Activated CD4-positive, alpha-beta T cell treated with anti-CD3 and anti-CD28 coated beads, Interleukin-2, Interleukin-6, amounts not matched to agents 100 ng/mL and 50 ng/mL, durations not matched to agents 16 hours and 8 hours (primary cell): Measurements from ENCODE around the gene DAND5.
A peak's percentile ranks its signal among the peaks of the same experiment; 100 is the strongest.

Experiments
- DNase-seq: peaks from one replicate; pipeline ENCODE4 v3.0.0-alpha.2; 2020

The DAND5 gene, protein sequence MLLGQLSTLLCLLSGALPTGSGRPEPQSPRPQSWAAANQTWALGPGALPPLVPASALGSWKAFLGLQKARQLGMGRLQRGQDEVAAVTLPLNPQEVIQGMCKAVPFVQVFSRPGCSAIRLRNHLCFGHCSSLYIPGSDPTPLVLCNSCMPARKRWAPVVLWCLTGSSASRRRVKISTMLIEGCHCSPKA

DNA sequence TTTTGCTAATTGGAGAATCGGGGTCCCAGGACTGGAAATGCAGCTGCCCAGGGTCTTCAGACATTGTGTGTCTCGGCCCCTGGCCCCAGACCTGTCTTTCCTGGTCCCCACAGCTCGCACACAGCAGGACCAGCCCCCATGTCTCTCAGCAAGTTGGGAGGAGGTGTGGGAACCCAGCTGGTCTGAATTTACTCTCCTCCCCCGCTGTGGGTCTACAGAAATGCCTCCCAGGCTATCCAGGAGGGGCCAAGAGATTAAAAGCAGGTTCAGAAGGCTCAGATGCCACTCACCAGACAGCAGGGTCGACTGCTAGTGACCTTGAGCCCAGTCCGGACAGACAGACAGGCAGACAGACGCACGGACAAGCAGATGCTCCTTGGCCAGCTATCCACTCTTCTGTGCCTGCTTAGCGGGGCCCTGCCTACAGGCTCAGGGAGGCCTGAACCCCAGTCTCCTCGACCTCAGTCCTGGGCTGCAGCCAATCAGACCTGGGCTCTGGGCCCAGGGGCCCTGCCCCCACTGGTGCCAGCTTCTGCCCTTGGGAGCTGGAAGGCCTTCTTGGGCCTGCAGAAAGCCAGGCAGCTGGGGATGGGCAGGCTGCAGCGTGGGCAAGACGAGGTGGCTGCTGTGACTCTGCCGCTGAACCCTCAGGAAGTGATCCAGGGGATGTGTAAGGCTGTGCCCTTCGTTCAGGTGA is at the start of gene DAND5:
Gene DAND5 (plus strand): TSS at position 285 of the 697 bp plus-strand sequence. CDS start 85 bp downstream, at position 370.
- DNase-seq = no peak

DNA sequence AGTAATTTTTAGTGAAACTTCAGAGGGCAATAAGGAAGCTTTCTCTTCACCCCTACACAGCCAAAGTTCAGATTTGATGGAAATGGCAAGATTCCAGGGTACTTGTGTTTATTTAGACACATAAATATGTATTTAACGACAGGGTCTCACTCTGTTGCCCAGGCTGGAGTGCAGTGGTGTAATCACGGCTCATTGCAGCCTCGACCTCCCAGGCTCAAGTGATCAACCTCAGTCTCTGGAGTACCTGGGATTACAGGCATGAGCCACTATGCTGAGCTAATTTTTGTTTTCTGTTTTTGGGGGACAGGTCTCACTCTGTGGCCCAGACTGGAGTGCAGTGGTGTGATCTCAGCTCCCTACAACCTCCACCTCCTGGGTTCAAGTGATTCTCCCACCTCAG is 48.3 kb upstream of the DAND5 start:
- no peak for DNase-seq

DNA sequence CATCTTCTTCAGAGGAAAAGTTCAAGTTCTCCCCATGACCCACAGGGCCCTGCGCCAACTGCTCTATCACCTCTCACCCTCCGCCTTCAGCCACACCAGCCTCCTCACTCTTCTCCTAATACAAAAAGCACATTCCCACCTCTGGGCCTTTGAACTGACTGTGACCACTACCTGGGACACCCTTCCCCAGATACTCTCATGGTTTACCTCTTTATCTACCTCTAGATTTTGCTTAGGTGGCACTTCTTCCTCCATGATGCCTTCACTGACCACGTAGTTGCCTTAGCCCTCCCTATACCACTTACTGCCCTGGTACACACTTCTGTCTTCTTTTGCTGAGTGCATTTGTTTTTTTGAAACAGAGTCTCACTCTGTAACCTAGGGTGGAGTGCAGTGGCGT is 46.4 kb upstream of the DAND5 start:
- no peak for DNase-seq

DNA sequence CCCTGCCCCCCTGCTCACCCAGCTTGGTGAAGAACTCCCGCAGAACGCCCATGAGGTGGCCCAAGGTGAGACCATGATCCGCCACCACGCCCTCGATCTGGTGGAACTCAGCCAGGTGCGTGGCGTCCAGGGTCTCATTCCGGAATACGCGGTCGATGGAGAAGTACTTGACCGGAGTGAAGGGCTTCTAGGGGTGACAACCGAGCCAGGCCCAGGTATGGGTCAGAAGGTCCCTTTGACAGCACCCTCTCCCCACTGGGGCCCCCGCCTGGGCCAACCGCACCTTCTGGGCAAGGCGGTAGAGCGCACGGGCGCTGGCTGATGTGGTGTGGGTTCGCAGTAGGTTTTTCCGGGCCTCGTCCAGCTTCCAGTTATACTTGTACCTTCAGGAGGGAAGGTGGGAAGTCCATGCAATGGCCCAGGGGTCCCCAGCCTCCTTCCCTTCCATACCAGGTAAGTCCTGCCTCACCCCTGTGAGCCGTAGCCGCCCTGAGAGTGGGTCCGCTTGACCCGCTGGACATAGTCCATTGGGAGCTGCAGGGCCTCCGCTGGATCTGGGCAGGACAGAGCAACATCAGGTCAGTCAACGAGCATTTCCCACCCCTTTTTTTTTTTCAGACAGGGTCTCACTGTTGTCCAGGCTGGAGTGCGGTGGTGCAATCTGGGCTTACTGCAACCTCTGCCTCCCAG is 44.6 kb upstream of the DAND5 start:
- no peak for DNase-seq

DNA sequence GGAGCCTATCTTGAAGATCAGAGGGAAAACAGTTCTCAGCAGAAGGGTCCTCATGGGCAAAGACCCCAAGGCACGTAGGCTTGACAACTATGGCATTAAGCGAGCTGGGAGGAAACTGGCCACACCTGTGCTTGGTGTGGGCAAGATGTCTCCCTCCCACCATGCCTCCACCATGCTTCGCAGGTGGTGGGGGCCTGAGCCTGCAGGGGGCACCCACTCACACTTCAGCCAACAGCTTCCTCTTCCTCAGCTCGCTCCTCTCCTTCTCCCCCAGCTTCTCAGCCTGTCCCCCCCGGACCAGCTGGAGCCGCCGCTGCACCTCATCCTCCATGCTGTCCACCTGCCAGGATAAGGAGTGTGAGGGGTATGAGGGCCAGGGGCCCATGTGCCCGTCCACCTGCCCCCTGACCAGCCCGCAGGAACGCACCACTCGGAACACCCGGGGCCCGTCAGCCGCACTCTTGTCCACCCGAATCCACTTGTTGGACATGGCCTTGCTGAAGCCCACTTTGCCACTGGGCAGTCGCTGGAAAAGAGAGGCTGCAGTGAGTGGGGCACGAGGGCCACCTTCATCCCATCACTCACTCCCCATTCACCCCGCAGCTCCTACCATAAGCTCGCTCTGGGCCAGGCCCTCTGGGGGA is 39.3 kb upstream of the DAND5 start:
- DNase-seq = no peak

DNA sequence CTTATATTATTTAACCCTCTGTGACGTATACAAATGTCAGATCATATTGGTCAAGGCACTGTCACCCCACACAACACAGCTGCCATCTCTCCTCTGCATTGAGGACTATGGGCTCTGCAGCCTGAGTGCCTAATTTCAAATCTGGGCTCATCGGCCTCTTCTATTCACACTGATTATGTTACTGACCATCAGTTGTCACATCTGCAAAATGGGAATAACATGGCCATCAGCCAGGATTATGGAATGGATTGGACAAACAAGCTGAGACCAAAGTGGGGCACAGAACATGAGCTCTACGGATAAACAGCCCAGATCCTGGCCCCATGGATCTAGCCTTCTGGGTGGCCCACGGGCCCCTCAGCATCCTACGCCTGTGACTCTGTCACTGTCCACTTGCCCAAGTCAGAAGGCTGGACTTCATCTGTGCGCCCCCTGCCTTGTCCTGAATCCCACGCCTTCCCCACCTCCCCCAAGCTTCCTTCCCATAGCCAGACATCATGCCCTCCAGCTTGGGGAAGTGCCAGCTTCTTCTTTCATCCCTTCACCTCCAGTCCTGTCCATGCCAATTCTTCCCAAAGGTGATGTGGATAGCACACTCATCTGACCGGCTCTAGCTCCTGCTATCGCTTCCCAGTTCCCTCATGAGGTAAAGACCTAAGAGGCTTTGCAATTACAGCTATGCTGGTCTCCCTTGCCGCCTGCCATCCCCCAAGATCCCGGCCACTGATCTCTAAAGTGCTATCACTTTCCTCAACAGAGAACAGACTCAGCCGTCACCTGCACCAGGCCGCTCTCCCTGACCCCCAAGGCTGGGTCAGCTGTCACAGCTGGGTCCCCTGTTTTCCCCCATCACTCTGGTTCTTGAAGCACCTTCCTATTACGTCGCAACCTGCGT is 36.7 kb upstream of the DAND5 start:
- DNase-seq = no peak

DNA sequence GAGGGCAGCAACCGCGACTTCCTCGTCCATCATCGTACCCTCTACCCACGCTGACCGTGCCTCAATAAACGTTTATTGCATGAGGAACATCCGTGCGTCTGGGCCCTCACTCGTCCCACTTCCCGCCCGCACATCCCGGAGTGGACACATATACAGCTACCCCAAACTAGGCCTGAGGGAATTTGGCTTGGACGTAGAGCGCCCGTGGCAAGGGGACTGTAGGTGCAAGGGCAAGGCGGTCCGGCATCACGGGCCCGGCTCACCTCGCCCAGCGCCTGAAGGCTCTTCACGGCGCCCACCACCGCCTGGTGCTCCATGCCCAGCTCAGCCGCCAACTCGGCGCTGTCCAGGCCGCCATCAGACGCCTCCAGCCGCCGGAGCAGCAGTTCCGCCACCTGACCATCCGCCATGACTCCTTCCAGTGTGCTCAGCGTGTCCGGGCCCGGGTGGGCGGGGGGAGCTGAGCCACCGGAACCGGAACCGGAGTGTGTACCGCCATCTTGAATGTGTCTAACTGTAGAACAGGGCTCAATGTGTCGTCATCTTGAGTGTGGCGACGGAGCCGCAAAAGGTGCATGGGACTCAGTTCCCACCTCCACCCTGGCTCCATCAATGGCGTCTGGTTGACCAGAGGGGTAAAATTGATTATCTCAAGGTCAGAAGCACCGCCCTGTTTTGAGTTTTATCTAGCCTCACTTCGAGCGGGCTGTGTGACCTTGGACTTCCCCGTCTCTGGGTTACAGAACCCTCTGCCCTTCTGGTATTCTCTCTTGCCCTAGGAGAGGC is 35.9 kb upstream of the DAND5 start, which contains the start of gene FARSA:
Gene FARSA (minus strand): TSS at position 425 of the 786 bp plus-strand sequence. CDS start 15 bp downstream, at position 410.
- DNase-seq = peak; percentile 96

DNA sequence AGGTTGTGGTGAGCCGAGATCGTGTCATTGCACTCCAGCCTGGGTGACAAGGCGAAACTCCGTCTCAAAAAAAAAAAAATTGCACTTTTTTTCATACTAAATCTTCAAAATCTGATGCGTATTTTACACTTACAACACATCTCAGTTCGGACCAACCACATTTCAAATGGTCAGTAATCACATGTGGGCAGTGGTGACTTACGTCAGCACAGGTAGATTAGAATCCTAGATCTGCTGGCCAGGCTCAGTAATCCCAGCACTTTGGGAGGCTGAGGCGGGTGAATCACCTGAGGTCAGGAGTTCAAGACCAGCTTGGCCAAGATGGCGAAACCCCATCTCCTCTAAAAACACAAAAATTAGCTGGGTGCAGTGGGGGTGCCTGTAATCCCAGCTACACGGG is 34.3 kb upstream of the DAND5 start:
- no peak for DNase-seq

DNA sequence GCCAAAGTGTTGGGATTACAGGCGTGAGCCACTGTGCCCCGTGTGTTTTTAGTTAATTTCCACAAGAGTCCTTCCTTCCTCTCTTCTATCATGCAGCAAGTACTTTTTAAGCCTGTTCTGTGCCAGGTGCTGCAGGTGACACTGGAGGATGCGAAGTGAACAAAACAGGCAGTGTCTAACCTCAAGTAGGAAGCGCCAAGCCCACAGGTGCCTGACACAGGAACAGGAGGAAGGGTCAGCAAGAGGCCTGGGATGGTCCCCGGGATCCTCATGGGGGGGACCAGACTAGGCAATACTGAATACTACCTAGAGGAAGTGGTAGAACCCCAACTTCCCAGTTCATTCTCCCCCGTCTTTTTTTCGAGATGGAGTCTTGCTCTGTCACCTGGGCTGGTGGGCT is 32.8 kb upstream of the DAND5 start:
- DNase-seq = no peak

DNA sequence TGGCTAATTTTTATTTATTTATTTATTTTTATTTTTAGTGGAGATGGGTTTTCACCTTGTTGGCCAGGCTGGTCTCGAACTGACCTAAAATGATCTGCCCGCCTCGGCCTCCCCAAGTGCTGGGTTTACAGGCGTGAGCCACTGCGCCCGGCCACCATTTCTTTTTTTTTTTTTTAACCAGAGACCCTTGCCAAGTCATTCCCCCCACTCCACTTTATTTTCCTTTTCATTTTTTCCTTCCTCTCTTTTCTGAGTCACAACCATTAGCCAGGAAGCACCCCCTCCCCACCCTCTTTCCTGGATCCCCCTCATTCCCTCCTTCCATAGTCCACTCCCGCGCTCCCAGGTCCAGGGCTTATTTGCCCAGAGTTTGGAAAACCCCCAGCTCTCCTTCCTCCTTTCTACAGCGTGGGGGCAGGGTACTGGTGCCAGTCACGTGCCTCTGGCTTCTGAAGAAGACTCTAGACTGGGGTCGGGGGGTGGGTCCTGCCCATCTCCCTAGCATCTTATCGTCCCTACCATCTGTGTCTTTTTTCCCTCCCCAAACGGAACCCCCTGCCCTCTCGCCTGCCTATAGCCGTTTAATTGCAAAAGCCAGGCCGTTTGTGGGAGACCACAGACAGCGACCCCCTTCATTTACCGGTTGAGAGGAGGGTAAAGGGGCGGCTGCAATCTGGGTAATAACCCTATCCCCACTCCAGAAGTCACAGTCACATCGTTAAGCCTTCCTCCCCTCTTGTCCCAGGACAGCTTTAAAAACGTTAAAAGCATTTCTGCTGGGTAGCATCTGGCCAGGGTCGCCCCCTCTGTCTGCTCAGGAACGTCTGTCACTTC is 32.1 kb upstream of the DAND5 start:
- DNase-seq = no peak

DNA sequence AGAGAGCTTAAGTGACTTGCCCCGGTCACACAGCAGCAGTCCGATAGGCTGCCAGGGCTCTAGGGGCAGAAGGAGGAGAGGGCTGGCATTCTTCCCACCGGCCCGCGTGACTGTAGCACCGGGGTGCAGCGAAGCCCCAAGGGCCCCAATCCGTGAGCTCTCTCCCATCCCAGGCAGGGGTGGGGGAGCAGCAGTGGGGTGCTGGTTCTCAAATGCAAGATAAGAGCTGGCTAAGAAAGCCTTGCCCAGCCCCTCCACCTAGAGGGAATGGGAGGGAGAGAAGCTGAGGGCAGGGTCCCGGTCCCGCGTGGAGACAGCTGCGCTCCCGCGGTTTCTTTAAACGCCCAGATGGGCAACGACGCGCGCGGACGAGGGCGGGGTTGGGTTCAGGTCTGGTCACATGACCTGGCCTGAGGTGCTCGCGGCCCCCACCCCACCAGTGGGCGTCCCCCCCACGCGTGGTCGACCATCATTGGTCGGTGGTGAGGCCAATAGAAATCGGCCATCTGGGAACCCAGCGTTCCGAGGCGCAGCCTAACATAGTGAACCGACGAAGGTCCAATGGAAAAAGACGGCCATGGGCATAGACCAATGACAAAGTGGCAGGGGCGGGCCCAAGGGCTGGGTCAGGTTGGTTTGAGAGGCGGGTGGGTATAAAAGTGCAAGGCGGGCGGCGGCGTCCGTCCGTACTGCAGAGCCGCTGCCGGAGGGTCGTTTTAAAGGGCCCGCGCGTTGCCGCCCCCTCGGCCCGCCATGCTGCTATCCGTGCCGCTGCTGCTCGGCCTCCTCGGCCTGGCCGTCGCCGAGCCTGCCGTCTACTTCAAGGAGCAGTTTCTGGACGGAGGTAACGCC is 31.2 kb upstream of the DAND5 start, which contains the start of gene CALR:
Gene CALR (plus strand): TSS at position 683 of the 852 bp plus-strand sequence. CDS start 71 bp downstream, at position 754.
- peak; percentile 100 for DNase-seq

DNA sequence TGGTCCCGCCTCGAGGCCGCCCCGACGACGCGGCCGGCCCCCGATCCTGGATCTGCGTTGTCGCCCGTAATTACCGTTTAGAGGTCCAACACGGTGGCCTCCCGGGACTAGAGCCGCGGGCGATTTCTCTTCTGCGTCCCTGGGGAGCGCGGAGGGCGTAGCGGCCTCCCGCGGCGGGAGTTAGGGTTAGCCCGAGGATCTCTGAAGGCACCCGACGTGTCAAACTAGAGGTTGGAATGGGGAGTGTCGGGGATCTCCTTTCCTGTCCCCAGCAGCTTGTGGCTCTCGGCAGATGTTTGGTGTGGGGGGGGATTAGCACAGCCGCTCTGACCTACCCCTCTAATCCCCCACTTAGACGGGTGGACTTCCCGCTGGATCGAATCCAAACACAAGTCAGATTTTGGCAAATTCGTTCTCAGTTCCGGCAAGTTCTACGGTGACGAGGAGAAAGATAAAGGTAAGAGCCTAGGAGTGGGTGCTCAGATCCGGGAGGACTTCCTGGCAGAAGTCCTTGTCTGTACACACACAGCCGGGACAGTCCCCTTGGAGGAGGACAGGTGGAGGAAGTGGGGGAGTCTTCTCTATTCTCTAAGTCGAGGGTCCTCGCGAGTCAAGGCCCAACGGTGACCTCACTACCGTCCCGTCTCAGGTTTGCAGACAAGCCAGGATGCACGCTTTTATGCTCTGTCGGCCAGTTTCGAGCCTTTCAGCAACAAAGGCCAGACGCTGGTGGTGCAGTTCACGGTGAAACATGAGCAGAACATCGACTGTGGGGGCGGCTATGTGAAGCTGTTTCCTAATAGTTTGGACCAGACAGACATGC is 30.4 kb upstream of the DAND5 start:
- no peak for DNase-seq

DNA sequence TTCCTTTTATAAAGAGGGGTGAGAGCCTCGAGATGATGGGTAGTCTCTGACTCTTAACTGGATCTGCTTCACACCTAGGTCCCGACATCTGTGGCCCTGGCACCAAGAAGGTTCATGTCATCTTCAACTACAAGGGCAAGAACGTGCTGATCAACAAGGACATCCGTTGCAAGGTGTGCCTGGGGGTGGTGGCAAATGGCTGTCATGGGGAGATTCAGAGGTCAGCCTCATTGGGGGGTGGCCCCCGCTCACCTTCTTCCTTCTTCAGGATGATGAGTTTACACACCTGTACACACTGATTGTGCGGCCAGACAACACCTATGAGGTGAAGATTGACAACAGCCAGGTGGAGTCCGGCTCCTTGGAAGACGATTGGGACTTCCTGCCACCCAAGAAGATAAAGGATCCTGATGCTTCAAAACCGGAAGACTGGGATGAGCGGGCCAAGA is 29.4 kb upstream of the DAND5 start:
- DNase-seq = no peak

DNA sequence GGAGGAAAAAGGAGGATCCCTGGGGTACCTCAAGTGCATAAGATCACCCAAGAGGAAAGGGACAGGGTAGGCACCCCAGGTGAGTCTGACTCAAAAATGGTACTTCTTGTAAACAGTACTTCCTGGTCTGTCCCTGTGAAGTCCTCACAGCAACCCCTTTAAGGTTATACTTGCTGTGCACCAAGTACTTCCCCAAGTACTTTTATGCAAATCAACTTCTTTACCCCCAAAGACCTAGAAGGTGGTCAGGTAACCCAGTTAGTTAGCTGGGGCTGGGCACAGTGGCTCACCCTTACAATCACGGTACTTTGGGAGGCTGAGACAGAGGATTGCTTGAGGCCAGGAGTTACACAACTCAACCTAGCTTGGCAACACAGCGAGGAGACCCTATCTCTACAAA is 28.5 kb upstream of the DAND5 start:
- DNase-seq = no peak

DNA sequence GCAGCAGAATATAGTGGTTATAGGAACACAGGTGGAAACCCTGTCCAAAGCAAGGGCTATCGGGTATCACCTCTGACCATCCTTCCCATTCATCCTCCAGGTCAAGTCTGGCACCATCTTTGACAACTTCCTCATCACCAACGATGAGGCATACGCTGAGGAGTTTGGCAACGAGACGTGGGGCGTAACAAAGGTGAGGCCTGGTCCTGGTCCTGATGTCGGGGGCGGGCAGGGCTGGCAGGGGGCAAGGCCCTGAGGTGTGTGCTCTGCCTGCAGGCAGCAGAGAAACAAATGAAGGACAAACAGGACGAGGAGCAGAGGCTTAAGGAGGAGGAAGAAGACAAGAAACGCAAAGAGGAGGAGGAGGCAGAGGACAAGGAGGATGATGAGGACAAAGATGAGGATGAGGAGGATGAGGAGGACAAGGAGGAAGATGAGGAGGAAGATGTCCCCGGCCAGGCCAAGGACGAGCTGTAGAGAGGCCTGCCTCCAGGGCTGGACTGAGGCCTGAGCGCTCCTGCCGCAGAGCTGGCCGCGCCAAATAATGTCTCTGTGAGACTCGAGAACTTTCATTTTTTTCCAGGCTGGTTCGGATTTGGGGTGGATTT is 25.8 kb upstream of the DAND5 start:
- no peak for DNase-seq

DNA sequence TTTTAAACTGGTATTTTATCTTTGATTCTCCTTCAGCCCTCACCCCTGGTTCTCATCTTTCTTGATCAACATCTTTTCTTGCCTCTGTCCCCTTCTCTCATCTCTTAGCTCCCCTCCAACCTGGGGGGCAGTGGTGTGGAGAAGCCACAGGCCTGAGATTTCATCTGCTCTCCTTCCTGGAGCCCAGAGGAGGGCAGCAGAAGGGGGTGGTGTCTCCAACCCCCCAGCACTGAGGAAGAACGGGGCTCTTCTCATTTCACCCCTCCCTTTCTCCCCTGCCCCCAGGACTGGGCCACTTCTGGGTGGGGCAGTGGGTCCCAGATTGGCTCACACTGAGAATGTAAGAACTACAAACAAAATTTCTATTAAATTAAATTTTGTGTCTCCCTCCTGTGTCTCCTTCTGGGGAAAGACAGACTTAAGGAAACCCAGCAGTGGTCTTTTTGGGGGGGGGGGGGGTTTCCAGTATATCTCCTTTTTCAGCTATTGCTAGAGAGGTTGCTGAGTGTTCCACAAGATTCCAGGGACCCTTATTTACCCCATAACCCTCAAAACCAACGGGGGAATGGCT is 25.2 kb upstream of the DAND5 start:
- no peak for DNase-seq

DNA sequence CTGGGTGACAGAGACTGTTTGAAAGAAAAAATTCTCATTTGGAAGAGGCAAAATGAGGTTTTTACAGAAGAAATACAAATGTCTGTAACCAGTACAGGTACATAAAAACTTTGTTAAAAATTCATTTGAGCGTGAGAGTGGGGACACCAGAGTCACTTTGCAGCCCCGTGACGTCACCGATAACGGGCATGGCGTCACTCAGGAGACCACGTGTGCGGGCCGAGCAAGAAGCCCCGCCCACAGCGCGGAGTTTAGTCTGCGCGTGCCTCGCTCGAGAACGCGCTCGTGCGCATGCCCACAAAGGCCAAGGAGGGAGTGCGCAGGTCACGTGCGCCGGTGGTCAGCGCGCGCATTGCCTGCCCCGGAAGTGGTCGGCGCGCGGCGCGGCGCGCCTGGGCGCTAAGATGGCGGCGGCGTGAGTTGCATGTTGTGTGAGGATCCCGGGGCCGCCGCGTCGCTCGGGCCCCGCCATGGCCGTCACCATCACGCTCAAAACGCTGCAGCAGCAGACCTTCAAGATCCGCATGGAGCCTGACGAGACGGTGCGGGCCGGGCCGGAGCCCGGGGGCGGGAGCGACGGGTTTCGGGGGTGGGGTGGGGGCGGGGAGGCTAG is 23.8 kb upstream of the DAND5 start, which contains the start of gene RAD23A:
Gene RAD23A (plus strand): TSS at position 384 of the 613 bp plus-strand sequence. CDS start 87 bp downstream, at position 471.
- DNase-seq = peak; percentile 99
